GM15510 (cell line): ENCODE measurements around the gene IPMK.

Source experiments
- POLR2A ChIP-seq: IDR thresholded peaks from 3 replicates; pipeline ENCODE4 v1.6.1; 2011; ENCODE audit warnings: borderline replicate concordance; ENCODE audit not compliant: insufficient read length; ENCODE audit errors: extremely low read depth

IPMK gene

GRCh38 chr10:58267713-58268453, at the start of gene IPMK:
TSS of gene IPMK (minus strand) at chr10:58267894. CDS start at chr10:58267611, 283 bp downstream.
- peak; percentile 70 for TF ChIP-seq POLR2A

GRCh38 chr10:58316874-58317273, 49.2 kb upstream of the IPMK start:
- no peak for TF ChIP-seq POLR2A

- no peak for TF ChIP-seq POLR2A
Observed at GRCh38 chr10:58311026-58311425, 43.3 kb upstream of the IPMK start.

- no peak for TF ChIP-seq POLR2A
Observed at GRCh38 chr10:58307676-58308075, 40.0 kb upstream of the IPMK start.

GRCh38 chr10:58305821-58306220, 38.1 kb upstream of the IPMK start:
- no peak for TF ChIP-seq POLR2A

- no peak for TF ChIP-seq POLR2A
Observed at GRCh38 chr10:58304099-58304633, 36.5 kb upstream of the IPMK start.

- no peak for TF ChIP-seq POLR2A
Observed at GRCh38 chr10:58302254-58302653, 34.6 kb upstream of the IPMK start.

GRCh38 chr10:58300676-58301075, 33.0 kb upstream of the IPMK start:
- no peak for TF ChIP-seq POLR2A

- TF ChIP-seq POLR2A, result no peak
Observed at GRCh38 chr10:58299580-58299979, 31.9 kb upstream of the IPMK start.

- no peak for TF ChIP-seq POLR2A
Observed at GRCh38 chr10:58293989-58294388, 26.3 kb upstream of the IPMK start.

- TF ChIP-seq POLR2A, result no peak
Observed at GRCh38 chr10:58291538-58292174, 24.0 kb upstream of the IPMK start.

GRCh38 chr10:58282615-58283014, 14.9 kb upstream of the IPMK start:
- no peak for TF ChIP-seq POLR2A

GRCh38 chr10:58281092-58281752, 13.5 kb upstream of the IPMK start:
- TF ChIP-seq POLR2A, result no peak

- TF ChIP-seq POLR2A, result no peak
Observed at GRCh38 chr10:58280477-58280876, 12.8 kb upstream of the IPMK start.

GRCh38 chr10:58278962-58279307, 11.2 kb upstream of the IPMK start:
- TF ChIP-seq POLR2A, result no peak
